ENCODE results near the gene MUL1.

- TF ChIP-seq CTCF (IDR thresholded peaks at IDR 0.05), result no peak
- TF ChIP-seq POLR2A (IDR thresholded peaks at IDR 0.05), result no peak
Measured at GRCh38 chr1:20555758-20556120, 47.8 kb upstream of the MUL1 start.

All from adrenal gland (tissue), 5 donors.